Neural cell (in vitro differentiated cells): ENCODE data around the gene EIF5.
"Not testable (repeated sequence)": the region's sequence is repeated elsewhere in the genome, so short reads cannot be mapped to it uniquely, and the experiment has no call there.

Experiments used
- EP300 ChIP-seq: fragments of 450-650 bp; conservative IDR thresholded peaks from 2 replicates; pipeline ENCODE4 v1.6.1; 2014; ENCODE audit warnings: antibody characterized with exemption, mild to moderate bottlenecking, moderate library complexity; ENCODE audit not compliant: poor library complexity, severe bottlenecking
- EZH2 ChIP-seq: fragments of 200-600, 300-800 bp; shearing (Covaris generic), sonication (generic); IDR thresholded peaks from 2 replicates; pipeline ENCODE4 v1.6.1; 2014; ENCODE audit warnings: antibody characterized with exemption, low read length, borderline replicate concordance, mild to moderate bottlenecking; ENCODE audit not compliant: insufficient read depth, poor library complexity, severe bottlenecking
- SMC3 ChIP-seq: fragments of 450-650 bp; conservative IDR thresholded peaks from 2 replicates; pipeline ENCODE4 v1.6.1; 2014; ENCODE audit warnings: antibody characterized with exemption, mild to moderate bottlenecking, moderate library complexity; ENCODE audit not compliant: poor library complexity
- TF ChIP-seq, protein P1 (sequence below): fragments of 450-650 bp; IDR thresholded peaks from 2 replicates; pipeline ENCODE4 v1.5.1; 2014; ENCODE audit warnings: antibody characterized with exemption, mild to moderate bottlenecking, moderate library complexity; ENCODE audit not compliant: poor library complexity, severe bottlenecking
- TF ChIP-seq, protein P2 (sequence below): IDR thresholded peaks from 2 replicates; pipeline ENCODE4 v1.6.1; 2012; ENCODE audit warnings: borderline replicate concordance

DNA sequence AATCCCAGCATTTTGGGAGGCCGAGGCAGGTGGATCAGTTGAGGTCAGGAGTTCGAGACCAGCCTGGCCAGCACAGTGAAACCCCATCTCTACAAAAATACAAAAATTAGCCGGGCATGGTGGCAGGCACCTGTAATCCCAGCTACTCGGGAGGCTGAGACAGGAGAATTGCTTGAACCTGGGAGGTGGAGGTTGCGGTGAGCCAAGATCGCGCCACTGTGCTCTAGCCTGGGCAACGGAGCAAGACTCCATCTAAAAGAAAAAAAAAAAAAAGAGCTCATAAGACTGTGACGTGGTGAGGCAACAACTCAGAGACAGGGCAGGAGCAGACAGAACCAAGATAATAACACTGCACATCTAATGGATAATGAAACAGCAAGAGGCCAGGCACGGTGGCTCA, 23.5 kb downstream of the EIF5 start:
- not testable (repeated sequence) for TF ChIP-seq EZH2, EP300, SMC3
- TF ChIP-seq, protein P1, sequence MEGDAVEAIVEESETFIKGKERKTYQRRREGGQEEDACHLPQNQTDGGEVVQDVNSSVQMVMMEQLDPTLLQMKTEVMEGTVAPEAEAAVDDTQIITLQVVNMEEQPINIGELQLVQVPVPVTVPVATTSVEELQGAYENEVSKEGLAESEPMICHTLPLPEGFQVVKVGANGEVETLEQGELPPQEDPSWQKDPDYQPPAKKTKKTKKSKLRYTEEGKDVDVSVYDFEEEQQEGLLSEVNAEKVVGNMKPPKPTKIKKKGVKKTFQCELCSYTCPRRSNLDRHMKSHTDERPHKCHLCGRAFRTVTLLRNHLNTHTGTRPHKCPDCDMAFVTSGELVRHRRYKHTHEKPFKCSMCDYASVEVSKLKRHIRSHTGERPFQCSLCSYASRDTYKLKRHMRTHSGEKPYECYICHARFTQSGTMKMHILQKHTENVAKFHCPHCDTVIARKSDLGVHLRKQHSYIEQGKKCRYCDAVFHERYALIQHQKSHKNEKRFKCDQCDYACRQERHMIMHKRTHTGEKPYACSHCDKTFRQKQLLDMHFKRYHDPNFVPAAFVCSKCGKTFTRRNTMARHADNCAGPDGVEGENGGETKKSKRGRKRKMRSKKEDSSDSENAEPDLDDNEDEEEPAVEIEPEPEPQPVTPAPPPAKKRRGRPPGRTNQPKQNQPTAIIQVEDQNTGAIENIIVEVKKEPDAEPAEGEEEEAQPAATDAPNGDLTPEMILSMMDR = not testable (repeated sequence)
- TF ChIP-seq, protein P2, sequence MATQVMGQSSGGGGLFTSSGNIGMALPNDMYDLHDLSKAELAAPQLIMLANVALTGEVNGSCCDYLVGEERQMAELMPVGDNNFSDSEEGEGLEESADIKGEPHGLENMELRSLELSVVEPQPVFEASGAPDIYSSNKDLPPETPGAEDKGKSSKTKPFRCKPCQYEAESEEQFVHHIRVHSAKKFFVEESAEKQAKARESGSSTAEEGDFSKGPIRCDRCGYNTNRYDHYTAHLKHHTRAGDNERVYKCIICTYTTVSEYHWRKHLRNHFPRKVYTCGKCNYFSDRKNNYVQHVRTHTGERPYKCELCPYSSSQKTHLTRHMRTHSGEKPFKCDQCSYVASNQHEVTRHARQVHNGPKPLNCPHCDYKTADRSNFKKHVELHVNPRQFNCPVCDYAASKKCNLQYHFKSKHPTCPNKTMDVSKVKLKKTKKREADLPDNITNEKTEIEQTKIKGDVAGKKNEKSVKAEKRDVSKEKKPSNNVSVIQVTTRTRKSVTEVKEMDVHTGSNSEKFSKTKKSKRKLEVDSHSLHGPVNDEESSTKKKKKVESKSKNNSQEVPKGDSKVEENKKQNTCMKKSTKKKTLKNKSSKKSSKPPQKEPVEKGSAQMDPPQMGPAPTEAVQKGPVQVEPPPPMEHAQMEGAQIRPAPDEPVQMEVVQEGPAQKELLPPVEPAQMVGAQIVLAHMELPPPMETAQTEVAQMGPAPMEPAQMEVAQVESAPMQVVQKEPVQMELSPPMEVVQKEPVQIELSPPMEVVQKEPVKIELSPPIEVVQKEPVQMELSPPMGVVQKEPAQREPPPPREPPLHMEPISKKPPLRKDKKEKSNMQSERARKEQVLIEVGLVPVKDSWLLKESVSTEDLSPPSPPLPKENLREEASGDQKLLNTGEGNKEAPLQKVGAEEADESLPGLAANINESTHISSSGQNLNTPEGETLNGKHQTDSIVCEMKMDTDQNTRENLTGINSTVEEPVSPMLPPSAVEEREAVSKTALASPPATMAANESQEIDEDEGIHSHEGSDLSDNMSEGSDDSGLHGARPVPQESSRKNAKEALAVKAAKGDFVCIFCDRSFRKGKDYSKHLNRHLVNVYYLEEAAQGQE = not testable (repeated sequence)
